HG03135 (cell line): Measurements from ENCODE around the gene SMIM27.
"Not testable (repeated sequence)": the region's sequence is repeated elsewhere in the genome, so short reads cannot be mapped to it uniquely, and the experiment has no call there.

Experiments used
- ATAC-seq: cut with Tn5 transposase; IDR thresholded peaks from one replicate; pipeline ENCODE4 v1.9.1; 2021; ENCODE audit warnings: mild to moderate bottlenecking, moderate library complexity; ENCODE audit not compliant: unreplicated experiment

Gene SMIM27

DNA sequence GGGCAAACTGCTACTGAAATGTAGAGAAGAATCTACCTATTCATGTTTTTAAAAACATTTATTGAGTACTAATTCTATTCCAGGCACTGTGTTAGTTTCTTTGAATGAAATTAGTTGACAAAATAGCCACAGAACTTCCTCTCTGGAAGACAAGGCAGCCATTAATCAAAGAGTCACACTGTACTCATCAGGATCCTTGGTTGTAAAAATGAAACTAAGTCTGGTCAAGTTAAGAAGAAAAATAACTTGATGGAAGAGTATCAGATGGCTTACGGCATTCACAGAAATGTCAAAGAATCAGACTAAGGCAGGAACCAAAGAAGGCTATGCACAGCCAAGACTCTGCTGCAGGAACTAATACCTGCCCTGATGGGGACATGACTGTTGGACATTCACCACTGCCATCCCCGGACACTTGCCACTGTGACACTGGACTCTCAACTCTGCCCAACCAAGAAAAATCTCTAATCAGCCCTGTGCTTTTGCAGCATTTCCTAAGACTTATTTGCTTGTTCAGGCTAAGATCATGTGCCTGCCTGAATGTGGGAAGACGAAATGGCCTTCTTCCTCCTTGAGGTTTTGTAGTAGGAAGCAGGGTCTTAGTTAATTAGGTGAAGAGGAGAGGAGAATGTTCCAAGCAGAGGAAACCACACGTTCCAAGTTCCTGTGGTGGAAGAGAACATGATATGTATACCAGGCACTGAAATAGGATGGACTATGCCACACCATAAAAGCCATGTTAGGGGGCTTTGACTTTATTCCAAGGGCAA, 44.2 kb downstream of the SMIM27 start:
- no peak for ATAC-seq

GRCh38 chr9:32596936-32597335, 44.8 kb downstream of the SMIM27 start:
- no peak for ATAC-seq

GRCh38 chr9:32599021-32599420, 46.9 kb downstream of the SMIM27 start:
- ATAC-seq: not testable (repeated sequence)
